ENCODE data around the gene ARHGEF11.

The ARHGEF11 gene

DNA sequence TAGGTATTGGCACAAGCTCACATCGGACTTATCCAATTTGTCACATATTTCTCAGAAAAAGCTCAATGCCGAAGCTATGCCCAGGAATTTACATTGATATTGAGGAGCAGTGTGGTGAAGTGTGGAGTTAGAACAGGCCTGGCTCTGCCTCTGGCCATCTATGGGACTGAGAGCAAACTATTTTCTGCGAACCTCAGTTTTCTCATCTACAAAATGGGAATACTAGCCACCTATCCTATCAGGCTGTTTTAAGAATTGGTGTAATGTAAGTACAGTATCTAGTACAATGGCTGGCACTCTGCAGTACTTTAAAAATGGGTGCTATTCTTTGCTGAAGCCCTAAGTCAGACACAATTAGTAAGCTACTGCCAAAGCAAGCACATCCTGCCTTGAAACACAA lies 47.2 kb downstream of the ARHGEF11 start:
- DNase-seq, result no peak

DNA sequence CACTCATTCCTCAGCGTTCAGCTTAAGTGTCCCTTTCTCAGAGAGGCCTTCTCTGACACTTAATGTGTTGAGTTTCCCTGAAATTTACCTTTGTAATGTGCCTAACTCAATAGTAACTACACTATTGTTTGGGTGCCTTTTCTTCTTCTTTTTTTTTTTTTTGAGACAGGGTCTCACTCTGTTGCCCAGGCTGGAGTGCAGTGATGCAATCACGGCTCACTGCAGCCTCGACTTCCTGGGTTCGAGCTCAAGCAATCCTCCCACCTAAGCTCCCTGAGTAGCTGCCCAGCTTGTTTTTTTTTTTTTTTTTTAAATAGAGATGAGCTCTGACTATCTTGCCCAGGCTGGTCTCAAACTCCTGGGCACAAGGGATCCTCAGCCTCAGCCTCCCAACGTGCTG lies 50.1 kb downstream of the ARHGEF11 start:
- DNase-seq, result no peak

DNA sequence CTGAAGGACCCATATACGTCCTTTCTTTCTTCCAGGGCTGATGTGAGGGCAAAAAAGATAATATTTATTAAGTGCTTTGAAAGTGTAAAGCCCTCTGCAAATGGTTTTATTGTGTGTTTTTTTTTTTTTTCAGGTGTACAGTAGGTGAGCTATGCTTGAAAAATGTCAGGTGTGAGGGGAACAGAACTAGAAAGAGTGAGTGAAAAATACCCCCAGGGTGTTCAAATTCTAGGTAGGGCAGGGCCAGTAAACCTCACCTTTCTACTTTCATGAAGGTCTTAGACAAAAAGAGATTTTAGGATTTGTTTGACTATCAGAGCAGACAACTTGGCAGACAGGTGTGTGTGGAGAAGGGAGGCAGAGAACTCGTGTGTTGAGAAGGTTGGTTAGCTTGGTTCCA lies 51.3 kb downstream of the ARHGEF11 start:
- DNase-seq, result no peak

DNA sequence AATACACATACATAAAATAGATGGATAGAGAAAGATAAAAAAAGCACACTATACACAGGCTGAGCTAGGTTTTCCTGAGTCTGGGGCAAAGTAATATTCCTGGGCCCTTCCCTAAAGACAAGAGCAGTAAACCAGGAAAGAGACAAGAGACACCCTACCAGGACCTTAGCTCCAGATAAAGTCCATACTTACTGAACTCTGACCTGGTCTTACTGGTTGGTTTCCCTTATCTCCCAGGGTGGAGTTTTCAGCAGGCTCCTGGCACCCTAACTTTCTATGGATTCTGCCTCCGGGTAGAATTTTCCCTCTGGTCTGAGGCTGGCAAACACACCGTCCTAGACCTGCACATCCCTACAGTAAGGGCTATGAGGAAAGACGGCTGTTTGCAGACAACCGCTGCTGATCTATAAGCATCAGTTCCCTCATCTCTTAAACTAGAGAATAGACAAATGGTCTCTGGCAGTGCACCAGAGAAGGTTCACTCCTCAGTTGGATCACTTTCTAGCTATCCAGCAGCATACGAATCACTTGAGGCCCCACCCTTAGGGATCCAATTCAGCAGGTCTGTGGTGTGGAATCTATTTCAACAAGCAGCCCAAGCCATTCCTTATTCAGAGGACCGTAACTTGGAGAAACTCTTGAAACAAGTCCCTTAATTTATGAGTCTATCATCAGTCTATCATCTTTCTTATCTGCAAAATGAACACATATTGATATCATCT lies 52.0 kb downstream of the ARHGEF11 start:
- no peak for DNase-seq

DNA sequence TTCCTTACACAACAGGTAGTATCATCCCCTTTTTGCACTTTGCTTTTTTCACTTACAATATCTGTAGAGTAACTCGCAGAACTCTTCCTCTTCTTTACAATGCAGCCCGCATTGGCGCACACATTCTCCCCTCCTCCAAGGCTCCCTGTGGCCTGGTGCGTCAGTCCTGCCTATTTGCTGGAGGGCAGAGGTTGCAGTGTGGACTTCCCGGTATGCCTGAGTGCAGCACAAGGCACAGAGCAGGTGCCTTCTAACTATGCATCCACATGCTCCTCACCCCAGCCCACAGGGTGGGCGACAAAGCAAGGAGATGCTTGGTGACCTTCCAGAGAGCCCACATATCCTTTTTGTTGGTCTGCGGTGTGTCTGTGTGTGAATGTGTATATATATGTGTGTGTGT lies 53.3 kb downstream of the ARHGEF11 start:
- DNase-seq, result no peak

DNA sequence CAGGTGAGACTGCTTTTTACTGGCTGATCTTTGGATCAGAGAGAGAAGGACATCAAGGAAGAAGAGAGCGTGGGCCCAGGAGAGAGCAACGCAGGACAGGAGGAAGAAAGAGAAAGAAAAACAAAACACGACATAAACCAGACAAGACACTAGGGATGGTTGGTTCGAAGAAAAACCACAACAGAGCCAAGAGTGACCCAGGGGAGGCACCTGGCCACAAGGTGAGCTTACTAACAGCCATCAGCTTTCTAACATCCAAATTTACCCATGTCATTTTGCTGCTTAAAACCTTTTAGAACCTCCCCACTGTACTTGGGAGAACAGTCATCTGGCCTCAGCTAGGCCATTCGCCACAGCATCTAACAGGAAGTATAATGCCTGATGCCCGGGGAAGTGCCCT lies 57.8 kb downstream of the ARHGEF11 start:
- no peak for DNase-seq

DNA sequence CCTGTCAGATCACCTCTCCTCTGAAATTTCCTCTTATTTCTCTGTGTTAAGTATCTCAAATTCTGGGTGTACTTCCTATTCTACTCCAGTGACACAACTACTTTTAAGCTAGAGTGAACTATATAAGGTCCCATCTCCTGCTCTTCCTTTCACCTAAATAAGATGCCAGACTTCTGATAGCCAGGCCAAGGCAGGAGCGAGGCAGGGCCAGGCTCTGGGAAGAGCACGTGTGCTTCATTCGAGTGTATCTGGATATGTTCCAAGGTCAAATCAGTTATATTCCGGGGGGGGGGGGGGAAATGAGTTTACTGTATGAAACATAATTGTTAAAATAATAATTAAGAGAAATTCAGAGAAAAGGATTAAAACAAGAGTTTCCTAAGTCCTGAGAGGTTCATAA lies 65.0 kb downstream of the ARHGEF11 start:
- DNase-seq, result no peak

DNA sequence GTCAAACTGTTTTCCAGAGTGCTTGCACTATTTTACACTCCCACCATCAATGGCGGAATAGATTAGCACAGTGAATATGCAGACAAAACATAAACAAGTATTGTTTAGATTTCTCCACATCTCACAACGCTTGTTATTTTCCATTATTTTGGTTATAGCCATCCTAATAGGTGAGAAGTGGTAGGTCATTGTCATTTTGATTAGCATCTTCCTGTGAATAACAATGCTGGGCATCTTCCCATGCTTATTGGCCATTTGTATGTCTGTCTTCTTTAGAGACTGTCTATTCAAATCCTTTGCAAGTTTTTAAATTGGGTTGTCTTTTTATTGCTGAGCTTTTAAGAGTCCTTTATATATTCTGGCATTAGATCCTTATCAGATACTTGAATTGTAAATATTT lies 70.5 kb downstream of the ARHGEF11 start:
- no peak for DNase-seq

DNA sequence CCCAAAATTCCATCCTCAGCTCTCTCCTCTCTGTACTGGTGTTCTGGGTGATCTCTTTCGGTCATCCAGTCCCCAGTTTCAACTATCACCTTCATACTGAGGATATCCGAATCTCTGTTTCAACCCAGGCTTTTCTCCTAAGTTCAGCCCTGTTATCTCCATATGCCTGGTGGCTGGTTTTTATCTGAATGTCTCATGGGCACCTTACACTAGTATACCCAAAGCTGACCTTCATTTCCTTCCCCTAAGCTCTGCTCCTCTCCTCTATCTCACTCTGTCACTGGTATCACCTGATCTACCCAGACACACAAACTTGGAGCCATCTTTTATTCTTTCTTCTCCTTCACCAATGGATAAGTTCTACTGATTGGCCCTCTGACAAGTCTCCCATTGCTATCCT lies 72.1 kb downstream of the ARHGEF11 start:
- no peak for DNase-seq

DNA sequence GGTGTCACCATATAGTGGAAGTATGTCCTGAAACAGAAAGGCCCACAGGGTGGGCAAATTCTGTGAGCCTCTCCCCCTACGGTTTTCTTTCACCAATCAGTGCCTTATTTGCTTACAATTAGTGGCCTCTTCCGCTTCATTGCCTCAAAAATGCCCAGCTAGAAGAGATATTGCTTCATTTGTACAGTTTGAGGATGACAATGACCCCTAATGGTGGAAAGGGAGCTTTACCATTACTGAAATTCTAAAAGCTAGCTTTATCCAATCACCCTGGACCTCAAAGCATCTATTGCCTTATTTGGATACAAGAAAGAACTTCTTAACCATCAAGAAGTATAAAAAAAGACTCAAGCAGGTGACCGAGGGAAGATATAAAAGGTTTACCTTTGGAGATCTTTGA lies 75.5 kb downstream of the ARHGEF11 start:
- no peak for DNase-seq

DNA sequence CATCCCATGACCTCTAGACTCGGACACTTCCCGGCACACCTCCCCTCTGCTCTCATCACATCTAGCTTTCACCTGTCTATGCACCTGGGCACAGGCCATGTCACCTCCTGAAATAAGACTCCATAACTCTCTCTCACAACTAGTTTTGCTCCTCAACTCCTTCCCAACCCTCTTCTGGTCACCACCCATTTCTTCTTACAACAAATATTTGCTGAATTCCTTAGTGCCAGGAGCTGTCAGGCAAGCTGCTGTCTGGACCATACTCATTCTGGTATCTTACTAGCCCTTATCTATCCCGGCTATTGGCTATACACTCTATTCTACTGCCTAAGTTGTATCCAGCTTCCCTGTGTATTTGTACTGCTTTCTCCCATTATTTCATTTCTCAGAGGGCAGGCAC lies 76.0 kb downstream of the ARHGEF11 start:
- DNase-seq, result no peak

DNA sequence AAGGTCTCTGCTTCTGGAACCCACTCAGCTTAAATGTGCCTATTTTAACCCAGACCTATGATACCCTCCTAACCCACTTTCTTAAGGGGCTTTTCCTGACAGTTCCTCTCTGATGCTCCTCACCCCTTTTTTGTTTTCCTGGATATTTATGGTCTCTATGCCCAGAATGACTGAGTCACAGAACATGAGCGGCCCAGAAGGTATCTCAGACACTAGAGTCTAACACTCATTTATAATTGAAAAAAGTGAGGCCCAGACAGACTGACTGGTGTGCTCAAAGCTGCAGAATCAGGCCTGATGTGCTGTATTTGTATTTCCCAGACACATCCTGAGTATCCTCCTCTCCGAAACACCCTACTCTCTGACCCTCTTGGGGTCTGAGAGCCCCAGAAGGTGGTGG lies 81.1 kb downstream of the ARHGEF11 start:
- no peak for DNase-seq

DNA sequence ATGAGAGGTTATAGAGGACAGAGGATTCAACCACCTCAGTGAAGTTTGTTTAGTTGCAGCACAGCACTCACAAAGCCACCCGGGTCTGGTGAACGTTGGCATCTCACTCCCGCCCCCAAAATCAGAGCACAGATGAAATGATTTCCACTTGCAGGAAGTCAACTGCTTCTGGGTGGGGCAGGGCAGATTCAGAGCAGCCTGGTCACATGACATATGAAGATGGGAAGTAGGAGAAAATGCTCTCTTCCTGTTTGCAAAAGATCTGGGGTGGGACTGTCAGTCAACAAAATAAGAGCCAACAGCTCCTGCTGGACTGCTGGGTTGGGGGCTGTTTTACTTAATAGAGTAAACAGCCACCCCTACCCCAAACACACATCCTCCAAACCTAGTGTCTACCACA lies 81.9 kb downstream of the ARHGEF11 start:
- no peak for DNase-seq

DNA sequence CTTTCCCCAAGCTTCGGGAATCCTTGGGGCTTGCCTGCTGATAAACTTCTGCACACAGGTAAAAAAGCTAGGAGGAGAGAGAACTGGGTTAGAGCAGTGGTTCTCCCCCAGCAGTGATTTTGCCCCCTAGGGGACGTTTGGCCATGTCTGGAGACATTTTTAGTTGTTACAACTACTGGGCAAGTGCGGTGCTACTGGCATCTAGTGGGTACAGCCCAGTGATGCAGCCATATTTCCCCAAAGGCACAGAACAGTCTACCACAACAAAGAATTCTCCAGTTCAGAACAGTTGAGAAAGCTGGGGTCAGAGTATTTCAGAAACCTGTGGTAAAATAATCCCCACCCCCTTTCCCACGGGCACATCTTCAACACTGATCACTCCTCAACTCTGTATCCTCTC lies 83.8 kb downstream of the ARHGEF11 start:
- no peak for DNase-seq

DNA sequence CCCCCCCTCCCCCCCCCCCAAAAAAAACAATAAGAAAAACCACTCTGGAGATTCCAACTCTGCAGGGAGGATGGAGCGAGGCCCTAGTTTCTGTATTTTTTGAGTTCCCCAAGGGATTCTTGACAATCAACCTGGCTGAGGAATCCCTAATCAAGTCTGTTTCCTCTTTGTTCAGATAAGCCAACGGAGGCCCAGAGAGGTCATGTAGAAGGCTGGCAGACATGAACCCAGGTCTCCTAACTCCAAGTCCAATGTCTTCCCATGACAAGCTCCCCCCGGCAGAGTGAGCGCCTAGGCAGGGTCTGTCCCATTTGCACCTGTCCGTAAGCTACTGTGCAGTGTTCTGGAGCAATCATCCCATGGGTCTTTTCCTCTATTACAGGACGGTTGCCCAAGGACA lies 85.6 kb downstream of the ARHGEF11 start:
- no peak for DNase-seq

DNA sequence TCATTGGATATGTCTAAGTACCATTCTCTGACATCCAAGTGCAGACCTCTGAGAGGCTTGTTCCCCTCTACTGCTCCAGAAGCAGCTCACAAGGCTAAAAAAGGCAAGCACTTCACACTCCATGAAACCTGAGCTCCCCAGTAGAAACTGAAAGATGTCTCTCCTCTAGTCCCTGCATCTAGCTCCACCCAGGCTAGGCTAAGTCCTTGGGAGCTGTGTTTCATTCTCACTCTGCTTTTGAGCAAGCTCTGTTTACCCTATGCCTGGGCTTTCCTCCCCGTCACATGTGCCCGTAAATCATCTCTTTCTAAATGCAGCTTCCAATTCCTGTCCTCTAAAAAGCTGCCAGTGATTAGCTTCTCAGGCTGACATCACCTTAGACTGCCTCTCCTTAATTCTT lies 86.1 kb downstream of the ARHGEF11 start:
- no peak for DNase-seq

DNA sequence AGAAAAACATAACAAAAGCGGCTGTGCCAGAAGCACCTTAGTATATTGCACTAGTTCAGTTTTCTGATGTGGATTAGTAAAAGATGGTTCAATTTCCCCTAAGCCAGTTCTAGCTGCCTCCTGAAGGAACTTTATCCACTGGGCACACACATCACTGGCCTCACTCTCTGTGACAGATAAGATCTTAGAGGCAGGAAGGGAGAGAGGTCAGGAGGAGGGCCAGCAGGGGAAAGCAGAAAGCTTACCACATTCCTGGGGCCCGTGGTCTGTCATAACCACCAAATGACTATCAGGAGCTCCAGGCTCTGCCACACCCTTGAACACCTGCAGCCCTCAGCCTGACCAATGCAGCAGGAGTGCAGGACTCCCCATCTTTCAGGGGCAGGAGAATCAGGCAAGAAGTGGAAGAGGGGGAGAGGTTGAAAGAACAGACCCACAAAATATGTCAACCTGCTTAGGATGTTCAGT lies 87.3 kb downstream of the ARHGEF11 start:
- no peak for DNase-seq

DNA sequence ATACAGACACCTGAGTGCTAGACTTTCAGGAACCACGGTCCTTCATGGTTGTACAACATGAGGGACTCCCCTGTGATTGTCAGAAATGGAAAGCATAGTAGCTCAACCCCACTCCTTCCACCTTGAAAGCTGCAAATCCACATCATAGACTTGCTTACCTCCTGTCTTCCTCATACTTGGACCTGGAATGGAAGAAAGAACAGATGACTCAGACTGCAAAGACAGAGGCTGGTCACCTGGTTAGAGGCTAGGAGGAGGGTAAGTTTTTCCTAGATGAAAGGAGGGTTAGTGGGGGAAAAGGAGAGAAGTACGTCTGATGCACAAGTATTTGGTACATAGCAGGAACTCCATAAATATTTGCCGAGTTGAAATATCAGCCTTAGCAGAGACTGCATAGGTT lies 87.9 kb downstream of the ARHGEF11 start:
- no peak for DNase-seq

DNA sequence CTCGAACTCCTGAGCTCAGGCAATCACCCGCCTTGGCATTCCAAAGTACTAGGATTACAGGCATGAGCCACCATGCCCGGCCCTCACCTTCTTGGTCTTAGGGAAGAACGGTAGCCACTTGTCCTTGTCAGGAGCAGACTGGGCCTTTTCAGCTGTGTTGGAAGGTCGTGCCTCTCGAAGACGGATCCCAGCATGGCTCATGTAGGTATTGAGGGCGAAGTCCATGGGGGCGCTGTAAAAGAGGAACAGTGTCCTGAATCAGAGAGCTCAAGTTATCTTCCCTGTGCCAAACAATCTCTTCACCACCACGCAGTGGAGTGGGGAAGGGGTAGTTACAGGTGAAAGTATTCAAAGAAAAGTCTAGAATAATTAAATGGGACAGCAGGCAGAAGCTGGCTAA lies 89.2 kb downstream of the ARHGEF11 start:
- no peak for DNase-seq

DNA sequence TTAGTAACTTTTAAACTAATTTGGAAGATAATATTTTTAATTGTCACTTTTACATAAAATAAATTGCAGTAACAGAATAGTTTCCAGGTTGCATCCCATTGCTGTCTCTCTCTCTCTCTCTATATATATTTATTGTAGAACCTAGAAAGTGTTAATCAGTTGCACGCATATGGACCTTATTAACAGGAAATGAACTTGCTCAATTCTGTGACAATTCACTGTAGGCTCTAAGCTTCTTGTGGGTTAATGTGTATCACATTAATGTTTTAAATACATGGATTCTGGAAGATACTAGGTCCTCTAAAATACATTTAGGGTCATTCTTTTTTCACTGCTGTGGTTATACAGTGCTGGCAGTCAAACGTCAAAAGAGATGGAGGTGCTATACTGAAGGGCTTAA lies 92.0 kb downstream of the ARHGEF11 start:
- DNase-seq, result no peak

DNA sequence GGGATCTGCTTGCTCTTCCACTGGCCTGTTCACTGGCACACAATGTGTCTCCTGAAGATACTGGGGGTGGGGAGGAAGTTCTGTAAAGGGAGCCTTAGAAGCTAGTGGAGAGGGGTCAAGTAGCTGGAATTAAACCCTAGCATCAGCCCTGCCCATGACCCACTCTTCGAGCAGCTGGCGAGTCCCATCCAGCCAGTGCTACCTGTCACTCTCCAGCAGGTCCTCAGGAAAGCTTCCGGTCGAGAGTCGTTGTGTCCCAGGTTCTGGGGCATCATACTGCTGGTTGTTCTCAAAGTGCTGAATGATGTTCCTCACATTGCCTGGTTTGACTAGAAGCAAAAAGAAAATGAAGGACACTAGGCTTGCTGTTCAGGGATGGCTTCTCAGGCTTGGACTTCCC lies 94.2 kb downstream of the ARHGEF11 start:
- DNase-seq, result no peak

DNA sequence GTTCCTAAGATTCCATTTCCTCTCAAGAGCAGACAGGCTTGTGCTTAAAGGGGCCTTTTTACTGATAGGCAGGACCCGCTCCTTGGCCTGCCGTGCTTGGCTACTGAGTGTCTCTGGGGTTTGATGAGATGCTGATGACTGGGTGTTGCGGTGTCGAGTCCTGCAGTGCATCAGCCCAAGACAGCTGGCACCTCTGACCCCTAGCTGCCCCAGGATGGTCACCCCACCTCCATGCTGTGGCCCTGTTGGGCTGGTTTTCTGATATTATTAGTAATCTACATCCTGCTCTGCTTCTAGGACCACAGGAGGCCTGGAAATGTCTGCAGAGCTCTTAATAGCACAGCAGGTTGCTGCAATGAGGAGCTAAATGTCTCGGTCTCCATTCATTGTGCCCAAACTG lies 96.4 kb downstream of the ARHGEF11 start:
- DNase-seq, result no peak

DNA sequence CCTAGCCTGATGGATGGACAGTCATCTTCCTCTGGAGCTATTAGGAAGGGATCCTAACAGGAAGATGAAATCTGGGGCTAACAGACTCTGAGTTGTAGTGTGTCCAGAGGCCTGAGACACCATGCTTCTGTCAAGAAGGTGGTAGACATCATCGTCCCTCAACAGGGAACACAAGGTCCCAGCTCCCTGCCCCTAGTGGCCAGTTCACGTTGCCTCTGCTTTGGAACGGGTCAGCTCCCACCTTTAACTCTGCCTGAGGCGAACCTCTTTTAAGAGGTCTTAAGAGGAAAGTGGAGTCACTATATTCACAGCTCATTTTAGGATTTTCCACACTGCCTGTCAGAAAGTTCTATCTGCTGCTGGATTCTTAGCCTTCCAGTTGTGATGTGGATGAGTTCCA lies 96.8 kb downstream of the ARHGEF11 start:
- DNase-seq, result no peak

DNA sequence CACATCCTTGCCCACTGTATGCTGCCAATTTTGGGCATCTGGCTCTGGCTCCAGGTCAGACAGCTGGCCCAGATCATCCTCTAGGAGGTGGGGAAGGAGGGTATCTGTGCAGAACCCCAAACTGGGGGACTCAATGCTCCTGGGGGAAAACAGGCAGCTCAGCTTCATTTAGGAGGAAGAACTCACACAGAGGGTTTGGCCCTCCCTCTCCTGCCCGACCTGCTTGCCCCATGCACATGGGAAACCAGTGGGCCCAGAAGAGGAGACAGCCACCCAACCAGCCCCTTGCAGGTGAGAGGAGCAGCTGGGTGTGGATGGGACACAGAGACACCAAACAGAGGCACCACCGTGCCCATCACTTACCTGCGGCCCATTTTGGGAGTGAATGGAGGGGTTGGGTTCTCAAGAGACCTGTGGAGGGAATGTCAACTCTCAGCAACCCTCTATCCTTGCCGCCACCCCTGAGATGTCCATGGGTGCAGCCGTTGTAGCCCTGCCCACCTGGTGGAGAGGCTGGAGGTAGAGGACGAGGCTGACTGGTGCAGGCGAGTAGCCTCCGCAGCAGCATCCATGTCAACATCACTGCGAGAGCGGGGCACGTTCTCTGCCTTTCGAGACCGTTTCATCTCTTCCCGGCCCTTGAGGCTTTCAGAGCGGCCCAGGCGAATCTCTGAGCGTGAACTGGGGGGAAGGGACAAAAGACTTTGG lies 97.6 kb downstream of the ARHGEF11 start:
- DNase-seq, result no peak

DNA sequence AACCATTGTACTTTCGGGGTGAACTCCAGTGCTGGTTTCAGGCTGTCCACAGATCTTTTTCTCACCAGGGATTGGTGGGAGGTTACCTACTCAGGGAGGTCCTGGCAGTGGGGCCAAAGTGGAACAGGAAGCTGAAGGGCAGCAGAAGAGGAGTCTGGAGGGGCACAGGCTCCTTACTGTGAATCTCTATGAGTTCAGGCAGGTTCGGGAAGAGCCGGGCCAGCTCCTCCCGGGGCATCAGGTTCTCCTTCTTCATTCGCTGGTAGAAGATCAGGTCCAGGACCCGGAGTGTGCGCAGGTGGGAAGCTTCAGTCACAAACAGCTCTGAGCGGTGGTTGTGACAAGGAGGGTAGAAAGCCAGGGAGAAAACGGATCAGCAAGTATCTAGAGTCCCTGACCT lies 98.4 kb downstream of the ARHGEF11 start:
- DNase-seq, result no peak
